Measurements from ENCODE around the gene ADAMTSL3.

ADAMTSL3 gene

DNA sequence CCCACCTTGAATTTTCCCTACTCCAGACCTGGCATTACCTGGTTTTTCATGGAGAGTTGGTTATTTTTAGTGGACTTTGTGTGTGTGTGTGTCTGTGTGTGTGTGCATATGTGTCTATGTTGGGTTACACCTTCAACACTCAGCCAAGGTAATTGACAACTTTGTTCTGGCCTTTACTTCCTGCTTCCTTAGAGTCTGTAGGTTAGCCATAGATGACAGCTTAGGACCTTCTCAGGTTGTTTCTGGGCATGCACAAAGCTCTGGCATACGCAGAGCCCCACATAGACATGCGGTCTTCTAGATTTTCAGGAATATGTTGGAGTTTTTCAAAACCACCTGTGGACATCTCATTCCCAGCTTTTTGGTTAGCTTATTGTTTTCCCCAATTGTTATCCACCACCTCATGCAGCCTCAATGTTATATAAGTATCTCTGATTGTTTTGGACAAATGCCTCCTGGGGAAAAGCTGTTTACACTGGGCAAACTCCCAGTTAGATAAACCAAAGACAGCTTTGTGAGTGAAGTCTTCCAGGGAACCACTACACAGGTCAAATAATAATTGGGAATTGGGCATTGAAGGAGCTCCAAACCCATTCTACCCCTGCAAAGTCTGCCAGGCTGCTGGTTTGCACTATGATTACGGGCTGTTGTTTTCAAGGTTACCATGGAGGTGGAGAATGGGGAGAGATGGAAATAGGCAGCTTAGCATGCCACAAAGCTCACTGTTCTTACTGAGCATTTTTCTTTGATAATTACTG, 201.2 kb downstream of the ADAMTSL3 start:
- Histone ChIP-seq H3K79me1 (ENCODE audit: low read depth, low read length) (no peaks in the 10 kb centered on the region), H2AFZ (ENCODE audit: low read length) (no peak overlapping the region), H3K4ac (ENCODE audit: low read length) (no peak overlapping the region), H3K23ac (ENCODE audit: low read depth, low read length, poor library complexity) (no peak overlapping the region), H3K4me1 (ENCODE audit: control insufficient read depth in 2 of 2, insufficient read depth in 1 of 2, low read depth in 1 of 2, low read length in 2 of 2) (peaks cover 0 to 2% of the 10 kb centered on the region in 2 donors), H3K18ac (ENCODE audit: low read length) (no peak overlapping the region), H3K9me3 (replicated peaks in 1 of 2; ENCODE audit: control insufficient read depth in 2 of 2, insufficient read depth in 1 of 2, low read depth in 1 of 2, low read length in 2 of 2) (no peaks in the 10 kb centered on the region), H3K9ac (ENCODE audit: low read depth, low read length, poor library complexity) (no peak overlapping the region), H2BK15ac (ENCODE audit: low read length) (no peak overlapping the region), H3K14ac (ENCODE audit: low read length) (no peak overlapping the region), H2BK12ac (ENCODE audit: low read length) (no peak overlapping the region), H3K27ac (replicated peaks; ENCODE audit: low read length) (no peak overlapping the region), H2BK5ac (ENCODE audit: low read length) (no peak overlapping the region), H3K4me2 (ENCODE audit: insufficient read depth, low read length, poor library complexity, severe bottlenecking) (no peak overlapping the region), H3K4me3 (ENCODE audit: low read length in 2 of 2) (no peak overlapping the region), H2AK5ac (ENCODE audit: low read depth, low read length) (no peak overlapping the region), H4K91ac (ENCODE audit: low read depth, low read length, poor library complexity) (no peak overlapping the region), H4K8ac (ENCODE audit: low read depth, low read length) (no peak overlapping the region), H2BK120ac (ENCODE audit: low read depth, low read length) (no peak overlapping the region), H3K27me3 (ENCODE audit: control insufficient read depth in 3 of 3, insufficient read depth in 3 of 3, low read depth in 1 of 3, low read length in 3 of 3) (no peaks in the 10 kb centered on the region), H3K36me3 (replicated peaks in 1 of 2; ENCODE audit: control insufficient read depth in 2 of 2, insufficient read depth in 2 of 2, low read length in 2 of 2) (no peaks in the 10 kb centered on the region)
- no CpG with 5 or more reads among the region's 3 CpGs for WGBS, 2 donors (ENCODE audit: extremely low coverage in 2 of 2, insufficient read length in 2 of 2, insufficient replicate concordance in 1 of 2)
- DNase-seq (ENCODE audit: low spot score), result no peak

DNA sequence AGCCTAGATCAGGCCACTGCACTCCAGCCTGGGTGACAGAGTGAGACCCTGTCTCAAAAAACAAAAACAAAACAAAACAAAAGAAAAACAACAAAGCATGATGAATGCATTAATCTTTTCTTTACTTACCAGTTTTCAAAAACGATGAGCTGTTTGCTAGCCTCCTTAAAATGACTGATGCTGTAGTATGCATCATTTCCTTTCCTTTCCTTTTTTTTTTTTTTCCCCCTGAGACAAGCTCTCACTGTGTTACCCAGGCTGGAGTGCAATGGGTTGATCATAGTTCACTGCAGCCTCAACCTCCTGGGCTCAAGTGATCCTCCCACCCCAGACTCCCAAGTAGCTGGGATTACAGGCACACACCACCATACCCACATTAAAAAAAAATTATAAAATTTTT, 202.0 kb downstream of the ADAMTSL3 start:
- H3K23ac ChIP-seq (ENCODE audit: low read depth, low read length, poor library complexity), result no peak overlapping the region
- H3K9ac ChIP-seq (ENCODE audit: low read depth, low read length, poor library complexity), result no peak overlapping the region
- H3K4ac ChIP-seq (ENCODE audit: low read length), result no peak overlapping the region
- no peak overlapping the region for H2BK120ac ChIP-seq (ENCODE audit: low read depth, low read length)
- H4K91ac ChIP-seq (ENCODE audit: low read depth, low read length, poor library complexity), result no peak overlapping the region
- no peak overlapping the region for H3K27ac ChIP-seq (replicated peaks; ENCODE audit: low read length)
- no peak overlapping the region for H4K8ac ChIP-seq (ENCODE audit: low read depth, low read length)
- no peak overlapping the region for H3K4me3 ChIP-seq (ENCODE audit: low read length in 2 of 2)
- H2AFZ ChIP-seq (ENCODE audit: low read length), result no peak overlapping the region
- H3K14ac ChIP-seq (ENCODE audit: low read length), result no peak overlapping the region
- H3K36me3 ChIP-seq (replicated peaks in 1 of 2; ENCODE audit: control insufficient read depth in 2 of 2, insufficient read depth in 2 of 2, low read length in 2 of 2), result no peaks in the 10 kb centered on the region
- no peak overlapping the region for H3K18ac ChIP-seq (ENCODE audit: low read length)
- no peak overlapping the region for H2BK5ac ChIP-seq (ENCODE audit: low read length)
- no peaks in the 10 kb centered on the region for H3K79me1 ChIP-seq (ENCODE audit: low read depth, low read length)
- H3K4me2 ChIP-seq (ENCODE audit: insufficient read depth, low read length, poor library complexity, severe bottlenecking), result no peak overlapping the region
- no peak overlapping the region for H2AK5ac ChIP-seq (ENCODE audit: low read depth, low read length)
- no CpG with 5 or more reads among the region's 1 CpG for WGBS, 2 donors (ENCODE audit: extremely low coverage in 2 of 2, insufficient read length in 2 of 2, insufficient replicate concordance in 1 of 2)
- DNase-seq (ENCODE audit: low spot score), result no peak
- no peaks in the 10 kb centered on the region for H3K27me3 ChIP-seq (ENCODE audit: control insufficient read depth in 3 of 3, insufficient read depth in 3 of 3, low read depth in 1 of 3, low read length in 3 of 3)
- peaks cover 0 to 2% of the 10 kb centered on the region in 2 donors for H3K4me1 ChIP-seq (ENCODE audit: control insufficient read depth in 2 of 2, insufficient read depth in 1 of 2, low read depth in 1 of 2, low read length in 2 of 2)
- no peak overlapping the region for H2BK12ac ChIP-seq (ENCODE audit: low read length)
- no peak overlapping the region for H2BK15ac ChIP-seq (ENCODE audit: low read length)
- H3K9me3 ChIP-seq (replicated peaks in 1 of 2; ENCODE audit: control insufficient read depth in 2 of 2, insufficient read depth in 1 of 2, low read depth in 1 of 2, low read length in 2 of 2), result no peaks in the 10 kb centered on the region

DNA sequence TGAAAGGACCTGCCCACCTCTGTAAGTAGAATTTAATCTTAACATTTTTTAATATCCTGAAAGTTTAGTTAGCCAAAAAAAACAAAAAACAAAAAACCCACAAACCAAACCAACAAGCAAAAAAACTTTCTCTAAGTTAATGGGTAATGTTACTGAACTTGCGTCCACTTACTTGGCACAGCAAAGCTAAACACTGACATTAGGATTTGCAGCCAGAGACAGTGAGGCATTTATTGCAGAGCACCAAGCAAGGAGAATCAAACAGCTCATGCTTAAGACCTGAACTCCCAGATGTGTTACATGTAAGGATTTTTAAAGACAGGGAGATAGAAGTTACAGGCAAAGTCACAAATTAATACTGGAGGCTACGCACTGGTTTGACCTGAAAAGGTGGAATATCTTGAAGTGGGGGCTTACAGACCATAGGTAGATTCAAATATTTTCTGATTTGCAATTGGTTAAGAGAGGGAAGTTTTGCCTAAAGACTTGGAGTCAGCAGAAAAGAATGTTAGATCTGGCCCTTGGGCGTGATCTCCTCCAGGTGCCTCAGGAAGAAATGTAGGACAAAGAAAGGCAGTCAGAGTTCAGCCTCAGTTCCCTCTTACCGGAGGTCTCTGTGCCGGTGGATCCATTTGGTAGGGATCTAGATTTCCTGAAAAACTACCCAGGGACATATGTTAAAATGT, 205.0 kb downstream of the ADAMTSL3 start:
- Histone ChIP-seq H2BK5ac (ENCODE audit: low read length) (no peak overlapping the region), H2BK120ac (ENCODE audit: low read depth, low read length) (no peak overlapping the region), H3K9me3 (replicated peaks in 1 of 2; ENCODE audit: control insufficient read depth in 2 of 2, insufficient read depth in 1 of 2, low read depth in 1 of 2, low read length in 2 of 2) (no peaks in the 10 kb centered on the region), H3K4me2 (ENCODE audit: insufficient read depth, low read length, poor library complexity, severe bottlenecking) (no peak overlapping the region), H3K9ac (ENCODE audit: low read depth, low read length, poor library complexity) (no peak overlapping the region), H3K79me1 (ENCODE audit: low read depth, low read length) (no peaks in the 10 kb centered on the region), H3K14ac (ENCODE audit: low read length) (no peak overlapping the region), H3K4ac (ENCODE audit: low read length) (no peak overlapping the region), H2BK12ac (ENCODE audit: low read length) (no peak overlapping the region), H2AFZ (ENCODE audit: low read length) (no peak overlapping the region), H4K8ac (ENCODE audit: low read depth, low read length) (no peak overlapping the region), H3K27ac (replicated peaks; ENCODE audit: low read length) (no peak overlapping the region), H3K36me3 (replicated peaks in 1 of 2; ENCODE audit: control insufficient read depth in 2 of 2, insufficient read depth in 2 of 2, low read length in 2 of 2) (no peaks in the 10 kb centered on the region), H2BK15ac (ENCODE audit: low read length) (no peak overlapping the region), H4K91ac (ENCODE audit: low read depth, low read length, poor library complexity) (no peak overlapping the region), H3K4me1 (ENCODE audit: control insufficient read depth in 2 of 2, insufficient read depth in 1 of 2, low read depth in 1 of 2, low read length in 2 of 2) (peaks cover 0 to 2% of the 10 kb centered on the region in 2 donors), H3K27me3 (ENCODE audit: control insufficient read depth in 3 of 3, insufficient read depth in 3 of 3, low read depth in 1 of 3, low read length in 3 of 3) (no peaks in the 10 kb centered on the region), H3K18ac (ENCODE audit: low read length) (no peak overlapping the region), H2AK5ac (ENCODE audit: low read depth, low read length) (no peak overlapping the region), H3K4me3 (ENCODE audit: low read length in 2 of 2) (no peak overlapping the region), H3K23ac (ENCODE audit: low read depth, low read length, poor library complexity) (no peak overlapping the region)
- no peak for DNase-seq (ENCODE audit: low spot score)
- no CpG with 5 or more reads among the region's 5 CpGs for WGBS, 2 donors (ENCODE audit: extremely low coverage in 2 of 2, insufficient read length in 2 of 2, insufficient replicate concordance in 1 of 2)

DNA sequence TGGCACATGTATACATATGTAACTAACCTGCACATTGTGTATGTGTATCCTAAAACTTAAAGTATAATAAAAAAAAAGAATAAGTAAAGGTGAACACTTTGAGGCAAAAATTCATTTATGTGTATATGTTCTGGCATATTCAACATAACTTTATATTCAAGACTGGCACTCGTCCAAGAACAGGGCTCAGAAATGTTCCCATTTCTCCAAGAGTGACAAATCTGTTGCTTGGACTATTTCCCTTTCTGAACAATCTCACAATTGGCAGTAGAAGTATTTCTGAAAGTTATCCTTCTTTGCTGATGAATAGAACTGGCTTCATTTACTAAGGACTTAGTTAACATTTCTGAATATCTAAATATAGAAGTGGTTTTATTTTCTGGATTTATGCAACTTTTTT, 212.8 kb downstream of the ADAMTSL3 start:
- H2BK12ac ChIP-seq (ENCODE audit: low read length), result no peak overlapping the region
- H2AFZ ChIP-seq (ENCODE audit: low read length), result no peak overlapping the region
- H2BK120ac ChIP-seq (ENCODE audit: low read depth, low read length), result no peak overlapping the region
- no peak overlapping the region for H3K9ac ChIP-seq (ENCODE audit: low read depth, low read length, poor library complexity)
- H3K79me1 ChIP-seq (ENCODE audit: low read depth, low read length), result no peaks in the 10 kb centered on the region
- no peak overlapping the region for H4K91ac ChIP-seq (ENCODE audit: low read depth, low read length, poor library complexity)
- no CpG with 5 or more reads among the region's 1 CpG for WGBS, 2 donors (ENCODE audit: extremely low coverage in 2 of 2, insufficient read length in 2 of 2, insufficient replicate concordance in 1 of 2)
- no peak overlapping the region for H3K4me2 ChIP-seq (ENCODE audit: insufficient read depth, low read length, poor library complexity, severe bottlenecking)
- no peak overlapping the region for H3K18ac ChIP-seq (ENCODE audit: low read length)
- DNase-seq (ENCODE audit: low spot score), result no peak
- no peak overlapping the region for H3K14ac ChIP-seq (ENCODE audit: low read length)
- no peak overlapping the region for H4K8ac ChIP-seq (ENCODE audit: low read depth, low read length)
- no peaks in the 10 kb centered on the region for H3K9me3 ChIP-seq (replicated peaks in 1 of 2; ENCODE audit: control insufficient read depth in 2 of 2, insufficient read depth in 1 of 2, low read depth in 1 of 2, low read length in 2 of 2)
- no peak overlapping the region for H3K23ac ChIP-seq (ENCODE audit: low read depth, low read length, poor library complexity)
- no peak overlapping the region for H3K4ac ChIP-seq (ENCODE audit: low read length)
- H2BK5ac ChIP-seq (ENCODE audit: low read length), result no peak overlapping the region
- H3K4me1 ChIP-seq (ENCODE audit: control insufficient read depth in 2 of 2, insufficient read depth in 1 of 2, low read depth in 1 of 2, low read length in 2 of 2), result no peaks in the 10 kb centered on the region
- no peak overlapping the region for H2BK15ac ChIP-seq (ENCODE audit: low read length)
- H3K27me3 ChIP-seq (ENCODE audit: control insufficient read depth in 3 of 3, insufficient read depth in 3 of 3, low read depth in 1 of 3, low read length in 3 of 3), result no peaks in the 10 kb centered on the region
- no peak overlapping the region for H3K4me3 ChIP-seq (ENCODE audit: low read length in 2 of 2)
- no peak overlapping the region for H3K27ac ChIP-seq (replicated peaks; ENCODE audit: low read length)
- no peaks in the 10 kb centered on the region for H3K36me3 ChIP-seq (replicated peaks in 1 of 2; ENCODE audit: control insufficient read depth in 2 of 2, insufficient read depth in 2 of 2, low read length in 2 of 2)
- no peak overlapping the region for H2AK5ac ChIP-seq (ENCODE audit: low read depth, low read length)
